GM12892 (cell line): ENCODE results near the gene IPO11.
"Not testable (repeated sequence)": the region's sequence is repeated elsewhere in the genome, so short reads cannot be mapped to it uniquely, and the experiment has no call there.

Experiments used
- DNase-seq: peaks from one replicate; pipeline ENCODE4 v3.0.0; 2011; ENCODE audit not compliant: insufficient read length
- FAIRE-seq: peaks from 2 replicates; lab custom pipeline; 2011; peaks lifted over from hg19 to GRCh38; lab: Jason Lieb, UNC
- POLR2A ChIP-seq: IDR thresholded peaks from 2 replicates; pipeline ENCODE4 v1.6.1; 2011; ENCODE audit warnings: low read depth, low read length, control low read depth
- POLR2AphosphoS5 ChIP-seq: IDR thresholded peaks from 2 replicates; pipeline ENCODE4 v1.6.1; 2011; ENCODE audit warnings: low read depth, low read length, control low read depth
- TAF1 ChIP-seq: IDR thresholded peaks from 2 replicates; pipeline ENCODE4 v1.6.1; 2011; ENCODE audit warnings: low read depth, mild to moderate bottlenecking, control low read depth, low read length, borderline replicate concordance

Gene IPO11

DNA sequence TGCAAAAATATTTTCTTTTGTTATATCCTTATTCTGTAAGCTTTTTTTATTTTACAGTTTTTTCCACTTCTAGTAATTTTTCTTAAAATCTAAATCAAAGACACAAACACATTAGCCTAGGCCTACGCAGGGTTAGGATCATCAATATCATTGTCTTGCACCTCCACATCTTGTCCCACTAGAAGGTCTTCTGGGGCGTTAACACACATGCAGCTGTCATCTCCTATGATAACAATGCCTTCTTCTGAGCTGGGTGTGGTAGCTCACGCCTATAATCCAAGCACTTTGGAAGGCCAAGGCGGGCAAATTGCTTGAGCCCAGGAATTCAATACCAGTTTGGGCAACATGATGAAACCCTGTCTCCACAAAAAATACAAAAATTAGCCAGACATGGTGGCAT is 87.2 kb downstream of the IPO11 start:
- no peak for FAIRE-seq
- DNase-seq = no peak
- TF ChIP-seq POLR2A (no peak), TAF1 (no peak), POLR2AphosphoS5 (no peak)

GRCh38 chr5:62502456-62503101 is 90.0 kb downstream of the IPO11 start:
- no peak for FAIRE-seq
- TF ChIP-seq POLR2A (no peak), TAF1 (no peak), POLR2AphosphoS5 (no peak)
- no peak for DNase-seq

GRCh38 chr5:62504129-62504528 is 91.6 kb downstream of the IPO11 start:
- FAIRE-seq (no peak), DNase-seq (no peak)
- TF ChIP-seq POLR2A = no peak
- no peak for TF ChIP-seq POLR2AphosphoS5
- no peak for TF ChIP-seq TAF1

DNA sequence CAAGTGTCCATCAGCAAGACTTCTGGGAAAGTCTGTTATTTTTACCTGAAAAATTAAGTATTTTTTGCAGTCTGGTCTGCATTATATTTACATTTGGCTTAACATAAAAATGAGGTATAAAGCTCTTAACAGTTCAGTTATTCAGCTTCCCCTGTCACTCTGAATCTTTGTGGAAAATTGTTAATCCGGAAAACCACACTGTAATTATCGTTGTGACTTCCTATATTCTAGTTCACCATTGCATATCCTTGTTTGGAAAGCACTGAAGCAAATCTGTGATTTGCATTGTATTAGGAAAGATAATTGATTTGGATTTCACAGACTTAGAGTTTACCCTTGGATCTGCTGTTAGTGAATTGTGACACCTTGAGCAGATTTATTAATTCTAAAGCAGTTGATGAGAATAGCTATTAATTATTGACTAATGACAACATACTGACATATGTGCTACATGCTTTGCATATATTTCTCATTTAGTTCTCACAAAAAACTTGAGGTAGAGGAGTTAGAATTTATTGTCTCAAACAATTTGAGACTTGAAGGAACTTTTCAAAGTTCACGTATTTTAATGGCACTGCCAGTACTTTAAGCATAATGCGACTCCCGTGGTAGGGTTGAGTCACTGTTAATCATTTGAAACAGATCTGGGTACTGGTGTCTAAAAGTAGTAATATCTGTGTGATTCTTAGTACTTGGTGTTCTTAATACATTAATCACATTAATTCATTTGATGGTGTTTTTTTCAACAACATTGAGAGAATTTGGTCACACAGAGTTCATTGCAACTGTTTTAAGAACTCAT is 94.3 kb downstream of the IPO11 start:
- DNase-seq (no peak), FAIRE-seq (no peak)
- TF ChIP-seq POLR2A (no peak), TAF1 (no peak), POLR2AphosphoS5 (no peak)

DNA sequence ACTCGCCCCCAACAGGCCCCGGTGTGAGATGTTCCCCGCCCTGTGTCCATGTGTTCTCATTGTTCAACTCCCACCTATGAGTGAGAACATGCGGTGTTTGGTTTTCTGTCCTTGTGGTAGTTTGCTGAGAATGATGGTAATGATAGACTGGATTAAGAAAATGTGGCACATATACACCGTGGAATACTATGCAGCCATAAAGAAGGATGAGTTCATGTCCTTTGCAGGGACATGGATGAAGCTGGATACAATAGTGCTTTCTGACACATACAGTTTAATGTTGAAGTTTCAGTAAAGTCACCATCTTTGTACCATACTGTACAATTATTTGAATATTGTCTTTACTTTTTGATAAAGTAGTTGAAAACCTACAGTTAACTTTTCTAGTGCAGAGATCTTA is 96.2 kb downstream of the IPO11 start:
- DNase-seq, FAIRE-seq: not testable (repeated sequence)

DNA sequence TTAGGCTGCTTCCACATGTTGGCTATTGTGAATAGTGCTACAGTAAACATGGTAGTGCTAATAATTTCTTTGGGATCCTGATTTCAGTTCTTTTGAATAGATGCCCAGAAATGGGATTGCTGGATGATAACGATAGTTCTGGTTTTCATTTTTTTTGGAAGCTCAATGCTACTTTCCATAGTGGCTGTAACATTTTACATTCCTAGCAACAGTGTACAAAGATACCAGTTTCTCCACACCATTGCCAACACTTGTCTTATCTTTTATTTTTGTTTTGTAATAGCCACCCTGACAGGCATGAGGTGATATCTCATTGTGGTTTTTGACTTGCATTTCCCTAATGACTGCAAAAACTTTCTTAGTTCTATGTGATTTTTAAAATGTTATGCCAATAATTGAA is 97.2 kb downstream of the IPO11 start:
- no peak for FAIRE-seq
- TF ChIP-seq POLR2AphosphoS5 = no peak
- TF ChIP-seq POLR2A = no peak
- DNase-seq = no peak

GRCh38 chr5:62513085-62513484 is 100.5 kb downstream of the IPO11 start:
- DNase-seq, FAIRE-seq: not testable (repeated sequence)

- TF ChIP-seq TAF1 (no peak), POLR2AphosphoS5 (no peak), POLR2A (no peak)
- DNase-seq (no peak), FAIRE-seq (no peak)
Measured at GRCh38 chr5:62514510-62515119, 102.1 kb downstream of the IPO11 start.

DNA sequence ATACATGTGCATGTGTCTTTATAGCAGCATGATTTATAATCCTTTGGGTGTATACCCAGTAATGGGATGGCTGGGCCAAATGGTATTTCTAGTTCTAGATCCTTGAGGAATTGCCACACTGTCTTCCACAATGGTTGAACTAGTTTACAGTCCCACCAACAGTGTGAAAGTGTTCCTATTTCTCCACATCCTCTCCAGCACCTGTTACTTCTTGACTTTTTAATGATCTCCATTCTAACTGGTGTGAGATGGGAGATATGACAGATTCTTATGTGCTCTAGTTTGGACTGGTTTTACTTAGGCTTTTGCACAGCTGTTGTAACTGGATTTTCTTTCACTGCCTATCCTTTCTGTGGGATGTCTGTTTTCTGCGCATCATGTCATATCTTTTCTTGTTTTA is 108.2 kb downstream of the IPO11 start:
- FAIRE-seq = not testable (repeated sequence)

DNA sequence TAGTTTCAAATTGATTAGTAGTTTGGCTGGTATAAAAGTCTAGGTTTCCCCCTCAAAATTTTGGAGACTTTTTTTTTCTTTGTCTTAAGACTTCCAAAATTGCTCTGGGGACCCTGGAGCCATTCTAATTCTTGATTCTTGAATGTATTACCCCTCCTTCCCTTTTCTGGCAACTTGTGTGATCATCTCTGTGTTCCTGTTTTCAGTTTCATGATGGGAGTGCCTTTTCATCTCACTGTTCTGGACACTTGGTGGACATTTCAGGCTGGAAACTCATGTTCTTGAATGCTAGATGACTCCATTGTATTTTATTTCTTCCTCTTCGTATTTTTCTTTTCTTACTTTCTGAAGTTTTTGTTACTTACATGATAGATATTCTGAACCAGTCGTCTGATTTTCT is 108.8 kb downstream of the IPO11 start:
- DNase-seq (no peak), FAIRE-seq (no peak)
- TF ChIP-seq POLR2A (no peak), POLR2AphosphoS5 (no peak), TAF1 (no peak)

More for the DNA sequence above, 108.2 kb downstream of the IPO11 start:
- not testable (repeated sequence) for DNase-seq

GRCh38 chr5:62522811-62523210 is 110.2 kb downstream of the IPO11 start:
- FAIRE-seq (no peak), DNase-seq (no peak)
- TF ChIP-seq TAF1 = no peak
- no peak for TF ChIP-seq POLR2A
- TF ChIP-seq POLR2AphosphoS5 = no peak

GRCh38 chr5:62533597-62533996 is 121.0 kb downstream of the IPO11 start:
- no peak for FAIRE-seq
- no peak for TF ChIP-seq TAF1
- TF ChIP-seq POLR2A = no peak
- TF ChIP-seq POLR2AphosphoS5 = no peak
- DNase-seq = no peak
